GM12864 (cell line): ENCODE data around the gene LRTM2.

Experiments
- DNase-seq: peaks from one replicate; pipeline ENCODE4 v3.0.0-alpha.2; 2011; ENCODE audit warnings: low read depth
- H3K4me3 ChIP-seq: 2 replicates; pipeline ENCODE4 v1.5.1; 2011; ENCODE audit warnings: mild to moderate bottlenecking, low read depth, low read length, control low read depth
- TF ChIP-seq, protein P1 (sequence below): IDR thresholded peaks from 2 replicates; pipeline ENCODE4 v1.5.1; 2011; ENCODE audit warnings: low read depth, mild to moderate bottlenecking, moderate library complexity, low read length, control low read depth, inconsistent platforms; ENCODE audit errors: missing control alignments

LRTM2 gene

DNA sequence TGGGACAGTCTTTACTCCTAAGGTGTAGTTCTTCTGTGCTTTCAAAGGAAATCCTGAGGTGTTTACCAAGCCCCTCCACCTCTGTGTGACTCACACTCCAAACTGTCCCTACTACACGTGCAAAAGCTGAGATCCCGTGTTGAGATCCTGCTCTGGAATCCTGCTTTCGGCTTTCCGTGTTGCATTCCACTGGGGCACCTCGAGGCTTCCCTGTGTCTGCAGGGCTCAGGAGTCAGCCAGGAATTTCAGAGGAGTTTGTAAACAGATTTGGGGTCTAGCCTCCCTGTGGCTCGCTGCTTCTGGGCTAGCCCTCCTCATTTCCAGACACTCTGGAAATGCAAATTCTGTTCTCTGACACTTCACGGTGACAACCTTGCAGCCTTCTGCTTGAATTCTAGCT lies 49.7 kb downstream of the LRTM2 start:
- TF ChIP-seq, protein P1, sequence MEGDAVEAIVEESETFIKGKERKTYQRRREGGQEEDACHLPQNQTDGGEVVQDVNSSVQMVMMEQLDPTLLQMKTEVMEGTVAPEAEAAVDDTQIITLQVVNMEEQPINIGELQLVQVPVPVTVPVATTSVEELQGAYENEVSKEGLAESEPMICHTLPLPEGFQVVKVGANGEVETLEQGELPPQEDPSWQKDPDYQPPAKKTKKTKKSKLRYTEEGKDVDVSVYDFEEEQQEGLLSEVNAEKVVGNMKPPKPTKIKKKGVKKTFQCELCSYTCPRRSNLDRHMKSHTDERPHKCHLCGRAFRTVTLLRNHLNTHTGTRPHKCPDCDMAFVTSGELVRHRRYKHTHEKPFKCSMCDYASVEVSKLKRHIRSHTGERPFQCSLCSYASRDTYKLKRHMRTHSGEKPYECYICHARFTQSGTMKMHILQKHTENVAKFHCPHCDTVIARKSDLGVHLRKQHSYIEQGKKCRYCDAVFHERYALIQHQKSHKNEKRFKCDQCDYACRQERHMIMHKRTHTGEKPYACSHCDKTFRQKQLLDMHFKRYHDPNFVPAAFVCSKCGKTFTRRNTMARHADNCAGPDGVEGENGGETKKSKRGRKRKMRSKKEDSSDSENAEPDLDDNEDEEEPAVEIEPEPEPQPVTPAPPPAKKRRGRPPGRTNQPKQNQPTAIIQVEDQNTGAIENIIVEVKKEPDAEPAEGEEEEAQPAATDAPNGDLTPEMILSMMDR, result no peak
- H3K4me3 ChIP-seq, result no peak overlapping the region
- no peak for DNase-seq

DNA sequence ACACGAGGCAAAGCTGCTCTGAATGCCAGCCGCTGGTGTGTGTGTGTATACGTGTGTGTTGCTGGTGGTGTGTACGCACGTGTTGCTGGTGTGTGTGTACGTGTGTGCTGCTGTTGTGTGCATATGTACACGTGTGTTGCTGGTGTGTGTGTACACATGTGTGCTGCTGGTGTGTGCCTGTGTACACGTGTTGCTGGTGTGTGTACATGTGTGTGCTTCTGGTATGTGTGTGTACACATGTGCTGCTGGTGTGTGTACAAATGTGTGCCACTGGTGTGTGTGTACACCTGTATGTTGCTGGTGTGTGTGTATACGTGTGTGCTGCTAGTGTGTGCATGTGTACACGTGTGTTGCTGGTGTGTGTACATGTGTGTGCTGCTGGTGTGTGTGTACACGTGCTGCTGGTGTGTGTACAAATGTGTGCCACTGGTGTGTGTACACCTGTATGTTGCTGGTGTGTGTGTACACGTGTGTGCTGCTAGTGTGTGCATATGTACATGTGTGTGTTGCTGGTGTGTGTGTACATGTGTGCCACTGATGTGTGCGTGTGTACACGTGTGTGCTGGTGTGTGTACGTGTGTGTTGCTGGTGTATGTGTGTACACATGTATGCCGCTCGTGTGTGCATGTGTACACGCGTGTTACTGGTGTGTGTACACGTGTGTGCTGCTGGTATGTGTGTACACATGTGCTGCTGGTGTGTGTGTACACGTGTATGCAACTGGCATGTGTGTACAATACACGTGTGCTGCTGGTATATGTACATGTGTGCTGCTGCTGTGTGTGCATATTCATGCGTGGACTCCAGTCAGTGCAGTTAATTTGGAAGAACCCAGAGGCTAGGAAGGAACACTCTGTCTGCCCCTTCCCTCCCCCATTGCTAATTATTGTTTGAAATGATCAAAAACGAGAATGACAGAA lies 50.9 kb downstream of the LRTM2 start:
- no peak overlapping the region for H3K4me3 ChIP-seq
- TF ChIP-seq, protein P1, result no peak

DNA sequence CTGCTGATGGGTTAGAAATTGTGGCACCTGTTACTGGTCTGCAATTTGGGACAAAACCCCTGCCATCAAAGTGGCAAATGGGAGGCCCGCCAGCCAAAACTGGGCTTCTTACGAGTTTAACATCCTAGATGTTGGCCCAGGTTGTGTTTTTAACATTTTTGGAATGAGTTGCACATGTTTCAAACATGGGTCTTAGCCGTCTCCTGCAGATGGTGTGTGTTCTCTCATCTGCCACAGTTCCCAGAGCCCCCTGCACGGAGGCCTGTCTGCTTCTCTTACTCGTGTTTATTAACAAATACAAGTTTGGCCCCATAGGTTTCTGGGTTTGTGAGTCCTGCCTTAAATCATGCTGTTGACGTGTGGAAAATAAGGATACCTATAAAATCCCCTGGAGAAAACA lies 51.6 kb downstream of the LRTM2 start:
- DNase-seq, result no peak
- TF ChIP-seq, protein P1, result no peak
- H3K4me3 ChIP-seq, result no peak overlapping the region

More for the DNA sequence above, 50.9 kb downstream of the LRTM2 start:
- DNase-seq, result no peak

DNA sequence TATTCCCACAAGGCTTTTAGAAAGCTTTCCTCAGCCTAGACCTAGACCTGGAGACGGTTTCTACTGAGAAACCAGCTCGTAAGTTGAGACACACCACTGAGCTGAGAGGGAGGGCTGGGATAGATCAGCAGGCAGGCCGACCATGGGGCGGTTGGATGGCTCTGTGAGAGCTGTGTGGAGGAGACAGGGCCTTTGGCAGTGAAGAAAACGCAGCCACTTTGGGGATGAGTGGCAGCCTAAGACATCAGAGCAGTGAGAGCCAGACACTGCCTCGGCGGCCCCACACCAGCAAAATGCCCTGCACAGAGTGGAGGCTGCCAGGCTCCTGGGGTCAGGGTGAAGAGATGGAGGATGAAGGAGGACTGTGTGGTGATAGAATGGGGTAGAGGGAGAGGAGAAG lies 52.1 kb downstream of the LRTM2 start:
- no peak for DNase-seq
- TF ChIP-seq, protein P1, result no peak
- H3K4me3 ChIP-seq, result no peak overlapping the region

DNA sequence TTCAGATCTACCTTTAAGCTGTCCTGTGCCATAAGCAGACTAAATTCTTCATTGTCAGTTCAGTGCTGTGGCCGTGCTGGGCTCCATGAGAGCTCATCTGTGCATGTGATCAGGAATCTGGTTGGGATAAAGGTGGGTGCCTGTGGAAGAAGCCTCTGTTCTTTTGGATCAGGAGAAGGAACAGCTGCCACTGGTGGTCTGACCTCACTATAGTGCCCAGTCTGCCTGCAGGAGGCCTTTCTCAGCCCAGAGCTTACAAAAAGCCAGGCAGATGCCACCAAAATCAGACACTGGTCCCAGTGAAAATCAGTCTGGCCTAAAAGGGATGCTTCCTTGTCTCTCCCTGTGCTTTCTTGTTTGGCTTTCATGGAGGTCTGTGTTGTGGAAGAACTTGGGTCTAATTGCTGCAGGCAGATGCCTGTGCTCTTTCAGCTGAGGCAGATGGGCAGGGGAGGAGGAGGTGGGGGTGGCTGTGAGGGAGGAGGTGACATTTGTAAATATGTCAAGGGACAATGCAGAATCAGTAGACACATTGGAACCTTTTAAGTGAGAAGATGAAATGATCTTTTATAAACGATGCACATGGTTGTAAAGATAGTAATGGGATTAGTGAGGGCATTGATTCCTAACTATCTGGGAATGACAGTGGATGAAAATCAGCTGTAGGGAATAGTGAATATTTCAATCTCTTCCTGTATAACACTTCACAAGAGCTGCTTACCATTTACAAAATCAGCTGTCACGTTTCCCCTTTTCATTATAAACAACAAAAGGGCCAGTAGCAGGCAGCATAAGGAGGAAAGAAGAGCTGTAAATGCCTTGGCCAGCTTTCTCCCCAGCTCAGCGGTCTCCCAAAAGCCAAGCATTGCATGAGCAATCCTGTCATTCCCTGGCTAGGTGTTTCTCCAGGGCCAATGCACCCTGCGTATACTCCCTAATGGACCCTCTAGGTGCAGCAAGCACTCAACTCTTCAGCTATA lies 53.5 kb downstream of the LRTM2 start:
- TF ChIP-seq, protein P1, result no peak
- H3K4me3 ChIP-seq, result no peak overlapping the region
- DNase-seq, result no peak

DNA sequence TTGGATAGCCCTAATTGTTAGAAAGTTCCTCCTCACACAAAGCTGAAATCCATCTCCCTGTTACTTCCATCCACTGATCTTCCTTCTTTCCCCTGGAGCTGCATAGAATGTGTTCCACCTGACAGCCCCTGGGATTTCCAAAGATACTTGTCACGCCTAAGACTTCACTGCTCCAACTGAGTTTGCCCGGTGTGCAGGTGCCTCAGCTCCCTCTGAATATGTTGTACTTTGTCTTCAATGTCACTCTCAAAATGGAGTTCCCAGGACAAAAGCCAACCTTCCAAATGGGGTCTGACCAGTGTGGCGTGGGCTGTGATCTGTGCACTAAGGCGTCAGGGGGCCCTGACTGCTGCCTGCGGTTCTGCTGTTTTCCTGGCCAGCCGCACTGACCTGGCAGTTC lies 55.2 kb downstream of the LRTM2 start:
- no peak for DNase-seq
- TF ChIP-seq, protein P1, result no peak
- H3K4me3 ChIP-seq, result no peak overlapping the region
